ENCODE results near the gene PDE3B.
"Not testable (repeated sequence)": the region's sequence is repeated elsewhere in the genome, so short reads cannot be mapped to it uniquely, and the experiment has no call there.

PDE3B gene

DNA sequence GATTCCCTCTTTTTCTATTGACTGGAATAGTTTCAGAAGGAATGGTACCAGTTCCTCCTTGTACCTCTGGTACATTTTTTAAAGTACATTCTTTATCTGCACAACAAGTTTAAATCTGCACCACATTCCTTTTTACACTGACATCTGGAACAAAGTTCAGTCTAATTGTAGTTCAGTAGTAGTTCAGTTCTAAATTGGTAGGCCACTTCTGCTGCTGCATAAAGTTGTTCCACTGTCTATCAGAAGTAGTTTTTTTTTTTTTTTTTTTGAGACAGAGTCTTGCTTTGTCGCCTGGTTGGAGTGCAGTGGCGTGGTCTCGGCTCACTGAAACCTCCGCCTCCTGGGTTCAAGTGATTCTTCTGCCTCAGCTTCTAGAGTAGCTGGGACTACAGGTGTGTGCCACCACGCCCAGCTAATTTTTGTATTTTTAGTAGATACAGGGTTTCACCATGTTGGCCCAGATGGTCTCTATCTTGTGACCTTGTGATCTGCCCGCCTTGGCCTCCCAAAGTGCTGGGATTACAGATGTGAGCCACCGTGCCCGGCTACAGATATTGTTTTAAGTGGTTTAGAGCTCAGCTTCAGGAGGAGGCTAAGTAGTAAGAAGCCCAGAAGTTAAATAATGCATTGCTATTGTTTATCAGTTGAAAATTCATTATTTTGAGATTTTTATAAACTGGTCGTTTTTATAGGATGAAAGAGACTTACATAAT, 115.9 kb downstream of the PDE3B start:
- not testable (repeated sequence) for H3K36me3 ChIP-seq (ENCODE audit: insufficient read depth, low read length); H3K4me3 ChIP-seq (ENCODE audit: low read length); H3K27me3 ChIP-seq (ENCODE audit: control insufficient read depth, insufficient read depth, low read length); H3K4me2 ChIP-seq (ENCODE audit: low read length); H3K9me3 ChIP-seq (replicated peaks; ENCODE audit: low read length); H3K9ac ChIP-seq (ENCODE audit: low read depth, low read length); H3K4me1 ChIP-seq (ENCODE audit: control insufficient read depth, insufficient read depth, low read length)

DNA sequence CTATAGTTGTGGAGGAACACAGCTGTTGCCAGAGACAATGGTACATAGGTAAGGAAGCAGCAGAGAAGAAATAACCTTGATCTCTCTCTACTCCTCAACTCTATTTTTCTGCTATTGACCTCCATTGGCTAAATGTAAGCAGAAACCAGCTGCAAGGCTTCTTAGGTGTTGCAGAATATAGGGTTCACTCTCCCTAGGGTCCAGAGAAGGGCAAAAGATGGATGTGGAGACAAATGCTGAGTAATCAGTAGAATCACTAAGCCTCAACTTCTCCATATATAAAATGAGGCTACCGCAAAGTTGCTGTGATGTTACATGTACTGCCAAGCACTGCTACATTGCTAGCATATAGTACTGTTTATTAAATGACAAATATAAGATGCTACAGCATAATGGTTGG, 120.6 kb downstream of the PDE3B start:
- Histone ChIP-seq H3K9me3 (replicated peaks; ENCODE audit: low read length) (no peaks in the 10 kb centered on the region), H3K27me3 (ENCODE audit: control insufficient read depth, insufficient read depth, low read length) (no peaks in the 10 kb centered on the region), H3K9ac (ENCODE audit: low read depth, low read length) (no peak overlapping the region), H3K4me2 (ENCODE audit: low read length) (no peak overlapping the region), H3K36me3 (ENCODE audit: insufficient read depth, low read length) (no peaks in the 10 kb centered on the region), H3K4me1 (ENCODE audit: control insufficient read depth, insufficient read depth, low read length) (no peaks in the 10 kb centered on the region), H3K4me3 (ENCODE audit: low read length) (no peak overlapping the region)

DNA sequence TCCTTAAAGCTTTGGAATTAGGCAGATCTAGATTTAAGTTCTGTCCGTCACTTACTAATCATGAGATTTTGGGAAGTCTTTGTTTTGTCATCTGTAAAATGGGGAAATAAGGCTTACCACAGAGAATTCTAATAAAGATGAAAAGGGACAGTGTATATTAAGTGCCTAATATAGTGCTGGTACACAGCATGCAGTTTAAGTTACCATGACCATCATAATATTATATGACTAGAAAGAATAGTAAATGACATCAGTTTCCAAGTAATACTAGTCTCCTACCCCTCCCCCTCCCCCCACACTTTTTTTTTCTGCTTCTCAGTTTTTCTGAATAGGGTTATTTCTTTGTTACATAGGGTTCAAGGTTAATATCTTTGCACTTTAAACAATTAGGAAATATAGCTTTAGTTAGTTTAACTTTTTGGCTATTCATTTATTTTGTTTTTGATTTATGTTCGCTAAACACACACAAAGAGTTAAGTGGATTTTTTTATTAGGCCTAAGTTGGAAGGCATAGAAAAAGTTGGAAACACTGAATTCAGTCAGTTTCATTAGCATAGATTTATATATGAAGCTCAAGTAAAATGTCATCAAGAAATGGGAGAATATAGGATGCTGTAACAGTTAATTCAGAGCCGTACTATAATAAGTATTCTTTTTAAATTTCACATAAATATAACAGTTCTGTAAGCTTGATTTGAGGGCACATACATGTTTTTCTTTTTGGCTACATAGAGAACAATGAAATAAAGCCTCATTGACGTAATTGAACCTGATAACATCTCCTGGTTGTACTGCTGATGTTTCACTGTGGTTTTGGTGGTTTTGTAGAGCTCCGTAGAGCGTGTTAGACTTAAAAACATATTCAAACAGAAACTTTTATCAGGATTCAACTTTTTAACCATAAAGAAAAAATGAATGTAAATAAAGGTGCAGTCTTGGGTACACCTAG, 121.2 kb downstream of the PDE3B start:
- H3K36me3 ChIP-seq (ENCODE audit: insufficient read depth, low read length): no peaks in the 10 kb centered on the region
- H3K4me3 ChIP-seq (ENCODE audit: low read length): no peak overlapping the region
- no peak overlapping the region for H3K9ac ChIP-seq (ENCODE audit: low read depth, low read length)
- no peaks in the 10 kb centered on the region for H3K4me1 ChIP-seq (ENCODE audit: control insufficient read depth, insufficient read depth, low read length)
- H3K9me3 ChIP-seq (replicated peaks; ENCODE audit: low read length): no peaks in the 10 kb centered on the region
- H3K27me3 ChIP-seq (ENCODE audit: control insufficient read depth, insufficient read depth, low read length): no peaks in the 10 kb centered on the region
- no peak overlapping the region for H3K4me2 ChIP-seq (ENCODE audit: low read length)

DNA sequence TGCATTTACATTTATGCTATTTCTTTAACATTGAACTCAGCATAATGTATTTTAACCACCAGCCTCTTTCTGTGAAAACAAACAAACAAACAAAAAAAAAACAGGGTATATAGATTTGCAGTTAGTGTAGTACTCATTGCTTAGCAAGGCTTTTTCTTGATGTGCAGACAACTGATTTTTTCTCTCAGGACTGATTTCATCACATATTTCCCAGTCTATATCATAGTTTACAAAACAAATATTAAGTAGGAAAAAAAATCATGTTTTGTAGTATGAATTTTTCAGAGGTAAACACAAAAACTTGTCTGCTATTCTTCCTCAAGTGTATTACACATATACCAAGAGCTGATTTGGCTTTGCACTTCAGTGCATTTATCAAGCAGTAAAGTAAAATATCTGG, 123.0 kb downstream of the PDE3B start:
- Histone ChIP-seq H3K27me3 (ENCODE audit: control insufficient read depth, insufficient read depth, low read length) (no peaks in the 10 kb centered on the region), H3K4me2 (ENCODE audit: low read length) (no peak overlapping the region), H3K4me3 (ENCODE audit: low read length) (no peak overlapping the region), H3K4me1 (ENCODE audit: control insufficient read depth, insufficient read depth, low read length) (no peaks in the 10 kb centered on the region), H3K9ac (ENCODE audit: low read depth, low read length) (no peak overlapping the region), H3K36me3 (ENCODE audit: insufficient read depth, low read length) (no peaks in the 10 kb centered on the region), H3K9me3 (replicated peaks; ENCODE audit: low read length) (no peaks in the 10 kb centered on the region)

DNA sequence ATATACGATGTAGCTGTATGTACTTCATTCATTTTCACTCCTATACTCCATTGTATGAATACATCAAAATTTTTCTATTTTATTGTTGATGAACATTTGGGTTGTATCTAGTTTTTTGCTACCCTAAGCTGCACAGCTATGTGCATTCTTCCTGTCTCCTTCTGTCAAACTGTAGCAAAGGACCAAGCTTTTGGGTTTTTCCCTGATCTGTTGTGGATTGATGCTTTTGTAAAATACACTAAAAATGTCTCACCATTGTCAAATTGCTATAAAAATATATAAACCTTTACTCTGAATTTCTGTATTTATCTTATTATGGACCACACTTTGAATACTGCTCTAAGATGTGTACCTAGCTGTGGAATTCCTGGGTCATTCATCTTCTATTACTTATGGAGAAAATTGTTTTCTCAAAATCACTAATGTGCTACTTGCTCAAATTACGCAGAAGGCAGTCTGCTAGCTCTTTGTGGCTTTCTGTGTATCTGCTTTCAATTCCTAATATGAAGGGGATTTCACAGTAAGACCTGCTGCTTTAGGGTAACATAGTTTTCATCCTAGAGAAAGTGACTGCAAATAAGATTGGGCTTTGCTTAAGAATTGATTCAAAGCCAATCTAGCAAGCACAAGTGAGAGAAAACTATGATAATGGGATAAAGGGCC, 125.1 kb downstream of the PDE3B start:
- no peaks in the 10 kb centered on the region for H3K4me1 ChIP-seq (ENCODE audit: control insufficient read depth, insufficient read depth, low read length)
- H3K4me2 ChIP-seq (ENCODE audit: low read length): no peak overlapping the region
- no peaks in the 10 kb centered on the region for H3K9me3 ChIP-seq (replicated peaks; ENCODE audit: low read length)
- no peak overlapping the region for H3K4me3 ChIP-seq (ENCODE audit: low read length)
- no peaks in the 10 kb centered on the region for H3K27me3 ChIP-seq (ENCODE audit: control insufficient read depth, insufficient read depth, low read length)
- H3K36me3 ChIP-seq (ENCODE audit: insufficient read depth, low read length): no peaks in the 10 kb centered on the region
- H3K9ac ChIP-seq (ENCODE audit: low read depth, low read length): no peak overlapping the region

DNA sequence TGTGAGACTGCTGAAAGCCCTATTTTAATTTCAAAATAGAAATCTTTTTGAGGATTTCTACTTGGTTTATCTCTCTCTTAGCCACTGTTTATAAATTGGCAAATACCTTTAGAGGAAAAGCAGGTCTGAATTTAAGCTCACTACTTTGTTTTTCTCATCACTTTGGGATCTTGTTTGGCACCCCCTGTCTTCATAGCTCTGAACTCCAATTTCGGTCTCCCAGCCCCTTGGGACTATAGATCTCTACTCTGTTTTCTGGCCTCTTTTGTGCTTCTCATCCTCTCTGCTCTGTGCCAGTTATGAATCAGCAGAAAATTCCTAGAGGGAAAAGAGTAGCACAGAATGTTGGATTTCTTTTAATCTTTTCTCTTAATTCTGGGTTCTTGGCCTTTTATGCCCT, 130.2 kb downstream of the PDE3B start:
- H3K27me3 ChIP-seq (ENCODE audit: control insufficient read depth, insufficient read depth, low read length): no peaks in the 10 kb centered on the region
- H3K4me2 ChIP-seq (ENCODE audit: low read length): no peak overlapping the region
- H3K4me1 ChIP-seq (ENCODE audit: control insufficient read depth, insufficient read depth, low read length): no peaks in the 10 kb centered on the region
- no peaks in the 10 kb centered on the region for H3K9me3 ChIP-seq (replicated peaks; ENCODE audit: low read length)
- no peak overlapping the region for H3K4me3 ChIP-seq (ENCODE audit: low read length)
- H3K36me3 ChIP-seq (ENCODE audit: insufficient read depth, low read length): no peaks in the 10 kb centered on the region
- H3K9ac ChIP-seq (ENCODE audit: low read depth, low read length): no peak overlapping the region

DNA sequence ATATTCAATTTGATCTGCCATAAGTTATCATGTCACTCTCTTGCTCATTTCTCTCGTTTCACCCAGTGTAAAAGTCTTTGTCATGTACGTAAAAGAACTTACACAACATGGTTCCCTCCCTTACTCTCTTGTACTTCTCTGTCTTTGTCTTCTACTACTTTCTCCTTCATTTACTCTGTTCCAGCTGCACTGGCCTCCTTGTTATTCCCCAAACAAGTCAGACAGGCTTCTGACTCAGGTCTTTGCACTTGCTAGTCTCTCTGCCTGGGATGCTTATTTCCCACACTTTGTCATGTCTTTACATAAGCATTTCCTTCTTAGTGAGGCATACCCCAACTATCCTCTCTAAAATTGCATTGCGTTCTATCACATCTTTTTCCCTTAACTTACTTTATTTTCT, 131.1 kb downstream of the PDE3B start:
- Histone ChIP-seq H3K4me1 (ENCODE audit: control insufficient read depth, insufficient read depth, low read length) (no peaks in the 10 kb centered on the region), H3K9me3 (replicated peaks; ENCODE audit: low read length) (no peaks in the 10 kb centered on the region), H3K36me3 (ENCODE audit: insufficient read depth, low read length) (no peaks in the 10 kb centered on the region), H3K9ac (ENCODE audit: low read depth, low read length) (no peak overlapping the region), H3K4me2 (ENCODE audit: low read length) (no peak overlapping the region), H3K27me3 (ENCODE audit: control insufficient read depth, insufficient read depth, low read length) (no peaks in the 10 kb centered on the region), H3K4me3 (ENCODE audit: low read length) (no peak overlapping the region)

DNA sequence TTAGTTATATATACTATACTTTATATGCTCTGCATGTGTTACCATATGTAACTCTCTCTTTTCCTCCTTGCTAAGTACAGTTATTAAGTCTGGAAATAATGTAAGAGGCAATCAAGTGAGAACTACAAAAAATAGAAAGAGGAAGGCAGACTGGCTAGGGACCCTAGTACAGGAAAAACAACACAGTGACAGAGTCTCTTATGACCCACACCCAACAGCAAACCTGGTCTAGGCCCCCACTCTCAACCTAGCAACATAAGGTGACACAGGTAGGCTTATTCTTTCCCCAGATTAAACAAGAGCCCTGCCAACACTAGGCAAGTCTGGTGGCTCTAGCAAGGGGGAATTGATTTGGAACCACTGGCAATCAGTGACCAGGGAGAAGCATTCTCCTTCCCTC, 132.3 kb downstream of the PDE3B start:
- H3K9me3 ChIP-seq (replicated peaks; ENCODE audit: low read length): no peaks in the 10 kb centered on the region

DNA sequence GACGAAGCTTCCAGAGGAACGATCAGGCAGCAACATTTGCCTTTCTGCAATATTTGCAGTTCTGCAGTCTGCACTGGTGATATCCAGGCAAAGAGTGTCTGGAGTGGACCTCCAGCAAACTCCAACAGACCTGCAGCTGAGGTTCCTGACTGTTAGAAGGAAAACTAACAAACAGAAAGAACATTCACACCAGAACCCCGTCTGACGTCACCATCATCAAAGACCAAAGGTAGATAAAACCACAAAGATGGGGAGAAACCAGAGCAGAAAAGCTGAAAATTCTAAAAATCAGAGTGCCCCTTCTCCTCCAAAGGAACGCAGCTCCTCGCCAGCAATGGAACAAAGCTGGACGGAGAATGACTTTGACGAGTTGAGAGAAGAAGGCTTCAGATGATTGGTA, 134.9 kb downstream of the PDE3B start:
- H3K4me2 ChIP-seq (ENCODE audit: low read length); H3K36me3 ChIP-seq (ENCODE audit: insufficient read depth, low read length); H3K27me3 ChIP-seq (ENCODE audit: control insufficient read depth, insufficient read depth, low read length): not testable (repeated sequence)

More for the DNA sequence above, 132.3 kb downstream of the PDE3B start:
- Histone ChIP-seq H3K4me2 (ENCODE audit: low read length) (no peak overlapping the region), H3K4me3 (ENCODE audit: low read length) (no peak overlapping the region), H3K27me3 (ENCODE audit: control insufficient read depth, insufficient read depth, low read length) (no peaks in the 10 kb centered on the region), H3K36me3 (ENCODE audit: insufficient read depth, low read length) (no peaks in the 10 kb centered on the region), H3K9ac (ENCODE audit: low read depth, low read length) (no peak overlapping the region), H3K4me1 (ENCODE audit: control insufficient read depth, insufficient read depth, low read length) (no peaks in the 10 kb centered on the region)

DNA sequence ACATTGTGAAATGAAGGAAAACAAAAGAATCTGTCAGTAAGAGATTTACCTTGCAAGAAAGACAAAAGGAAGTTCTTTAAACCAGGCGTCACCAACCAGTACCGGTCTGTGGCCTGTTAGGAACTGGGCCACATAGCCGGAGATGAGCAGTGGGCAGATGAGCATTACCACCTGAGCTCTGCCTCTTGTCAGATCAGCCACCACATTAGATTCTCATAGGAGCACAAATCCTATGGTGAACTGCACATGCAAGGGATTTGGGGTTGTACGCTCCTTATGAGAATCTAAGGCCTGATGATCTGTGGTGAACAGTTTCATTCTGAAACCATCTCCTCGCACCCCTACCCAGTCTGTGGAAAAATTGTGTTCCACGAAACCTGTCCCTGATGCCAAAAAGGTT, 140.2 kb downstream of the PDE3B start:
- Histone ChIP-seq H3K4me3 (ENCODE audit: low read length) (no peak overlapping the region), H3K9me3 (replicated peaks; ENCODE audit: low read length) (no peaks in the 10 kb centered on the region), H3K36me3 (ENCODE audit: insufficient read depth, low read length) (no peaks in the 10 kb centered on the region), H3K4me1 (ENCODE audit: control insufficient read depth, insufficient read depth, low read length) (no peaks in the 10 kb centered on the region), H3K9ac (ENCODE audit: low read depth, low read length) (no peak overlapping the region), H3K4me2 (ENCODE audit: low read length) (no peak overlapping the region), H3K27me3 (ENCODE audit: control insufficient read depth, insufficient read depth, low read length) (no peaks in the 10 kb centered on the region)

More for the DNA sequence above, 134.9 kb downstream of the PDE3B start:
- H3K4me1 ChIP-seq (ENCODE audit: control insufficient read depth, insufficient read depth, low read length); H3K9me3 ChIP-seq (replicated peaks; ENCODE audit: low read length); H3K4me3 ChIP-seq (ENCODE audit: low read length); H3K9ac ChIP-seq (ENCODE audit: low read depth, low read length): not testable (repeated sequence)

DNA sequence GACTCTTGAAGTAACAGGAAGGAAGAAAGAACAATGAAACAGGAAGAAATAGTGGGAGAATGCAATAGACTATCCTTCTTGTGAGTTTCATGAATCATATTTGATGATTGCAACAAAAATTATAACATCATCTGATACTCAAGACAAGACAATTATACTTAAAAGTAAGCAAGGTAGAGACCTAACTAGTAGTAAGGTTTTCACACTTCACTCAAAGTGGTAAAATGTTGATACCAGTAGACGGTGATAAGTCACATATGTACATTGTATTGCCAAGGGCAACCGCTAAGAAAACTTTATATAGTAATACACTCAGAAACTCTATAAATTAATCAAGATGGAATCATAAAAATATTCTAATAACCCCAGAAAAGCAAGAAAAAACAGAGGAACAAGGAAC, 140.6 kb downstream of the PDE3B start:
- no peak overlapping the region for H3K4me3 ChIP-seq (ENCODE audit: low read length)
- no peak overlapping the region for H3K4me2 ChIP-seq (ENCODE audit: low read length)
- H3K9me3 ChIP-seq (replicated peaks; ENCODE audit: low read length): no peaks in the 10 kb centered on the region
- no peaks in the 10 kb centered on the region for H3K4me1 ChIP-seq (ENCODE audit: control insufficient read depth, insufficient read depth, low read length)
- no peaks in the 10 kb centered on the region for H3K27me3 ChIP-seq (ENCODE audit: control insufficient read depth, insufficient read depth, low read length)
- H3K36me3 ChIP-seq (ENCODE audit: insufficient read depth, low read length): no peaks in the 10 kb centered on the region
- no peak overlapping the region for H3K9ac ChIP-seq (ENCODE audit: low read depth, low read length)
